NCI-H2107 treated with DMSO at 0.1 percent for 48 hours (cell line): ENCODE data around the gene IGF1.
"Not testable (repeated sequence)": the region's sequence is repeated elsewhere in the genome, so short reads cannot be mapped to it uniquely, and the experiment has no call there.

Experiments
- DNase-seq: peaks from one replicate; lab custom pipeline; 2025; ENCODE audit not compliant: unreplicated experiment; lab: John Stamatoyannopoulos, UW

The IGF1 gene

DNA sequence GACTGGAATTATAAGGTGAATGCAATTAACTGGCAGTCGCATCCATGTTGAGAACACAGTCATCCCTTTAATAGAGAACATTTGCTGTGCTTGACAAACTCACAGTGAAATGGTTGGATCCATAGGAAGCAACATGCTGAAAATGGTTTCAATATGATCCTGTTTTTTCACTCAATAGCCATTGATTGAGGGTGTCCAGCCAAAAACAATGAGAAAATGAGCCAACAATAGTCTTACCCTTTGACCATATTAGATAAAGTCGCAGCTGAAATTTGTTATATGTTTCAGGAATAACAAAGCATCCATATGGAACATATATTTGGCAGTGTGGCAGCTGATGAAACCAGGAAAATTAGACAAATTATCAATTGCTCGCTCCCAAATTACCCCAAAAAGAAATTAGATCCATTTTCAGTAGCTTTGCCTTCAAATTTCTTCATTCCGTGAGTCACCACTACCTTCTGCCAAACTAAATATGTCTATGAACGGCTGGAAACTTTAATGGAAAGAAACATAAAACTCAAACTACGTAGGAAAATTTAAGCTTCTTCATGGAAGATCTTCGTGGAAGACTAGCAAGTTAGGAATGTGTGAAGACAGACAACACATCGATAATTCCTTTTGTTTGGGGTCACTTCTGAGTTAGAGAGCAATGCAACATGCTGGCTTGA, 17.4 kb downstream of the IGF1 start:
- no peak for DNase-seq

DNA sequence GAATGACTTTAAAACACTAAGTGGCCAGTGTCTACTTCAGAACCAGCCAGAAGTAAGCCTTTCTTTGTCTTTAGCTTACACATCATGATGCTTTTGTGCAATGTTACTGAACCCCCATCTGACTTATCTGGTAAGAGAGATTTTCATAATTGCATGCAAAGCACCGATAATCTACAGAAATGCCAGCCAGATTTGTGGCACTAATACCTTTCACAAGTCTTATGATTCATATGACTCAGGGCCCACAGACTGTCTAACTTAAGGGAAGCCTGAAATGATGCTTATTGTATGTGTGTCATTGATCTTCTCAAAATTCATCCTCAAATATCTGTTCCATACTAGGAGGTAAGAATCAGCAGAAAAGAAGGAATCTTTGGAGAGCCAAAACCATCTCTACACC, 18.0 kb downstream of the IGF1 start:
- no peak for DNase-seq

DNA sequence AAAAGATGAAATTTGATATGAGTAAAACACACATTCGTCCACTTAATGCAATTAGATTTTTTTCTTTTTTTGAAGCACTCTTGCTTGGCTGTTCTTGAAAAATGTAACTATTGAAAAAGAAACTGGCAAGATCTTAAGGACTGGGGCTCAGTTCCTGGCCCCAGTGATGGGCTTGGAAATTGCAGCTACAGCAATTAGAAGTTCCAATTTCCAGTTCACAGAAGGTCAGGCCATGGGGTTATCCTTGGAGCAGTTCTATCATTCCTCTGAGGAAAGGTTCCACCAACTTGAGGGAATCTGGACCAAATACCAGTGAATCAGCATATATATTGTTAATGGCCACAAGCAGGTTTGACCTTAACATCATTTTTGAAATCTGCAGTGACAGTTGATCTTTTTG, 18.9 kb downstream of the IGF1 start:
- no peak for DNase-seq

DNA sequence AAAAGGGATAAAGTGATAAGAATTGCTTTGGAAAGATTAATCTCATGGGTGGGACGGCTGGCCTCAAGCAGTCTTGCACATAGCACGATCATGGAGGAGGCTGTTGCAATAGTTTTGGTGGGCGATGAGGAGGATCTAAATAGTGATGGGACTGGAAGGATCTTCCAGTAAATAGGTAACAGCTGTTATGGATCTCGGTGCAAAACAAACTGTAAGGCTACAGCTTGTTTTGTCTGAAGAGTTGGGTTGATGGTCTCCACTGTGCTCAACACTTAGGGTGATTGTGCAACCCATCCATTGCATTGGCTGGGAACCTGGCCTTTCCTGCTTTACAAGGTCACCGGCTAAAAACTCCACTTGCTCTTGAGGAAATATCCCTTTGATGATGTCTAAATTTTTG, 21.0 kb downstream of the IGF1 start:
- no peak for DNase-seq

DNA sequence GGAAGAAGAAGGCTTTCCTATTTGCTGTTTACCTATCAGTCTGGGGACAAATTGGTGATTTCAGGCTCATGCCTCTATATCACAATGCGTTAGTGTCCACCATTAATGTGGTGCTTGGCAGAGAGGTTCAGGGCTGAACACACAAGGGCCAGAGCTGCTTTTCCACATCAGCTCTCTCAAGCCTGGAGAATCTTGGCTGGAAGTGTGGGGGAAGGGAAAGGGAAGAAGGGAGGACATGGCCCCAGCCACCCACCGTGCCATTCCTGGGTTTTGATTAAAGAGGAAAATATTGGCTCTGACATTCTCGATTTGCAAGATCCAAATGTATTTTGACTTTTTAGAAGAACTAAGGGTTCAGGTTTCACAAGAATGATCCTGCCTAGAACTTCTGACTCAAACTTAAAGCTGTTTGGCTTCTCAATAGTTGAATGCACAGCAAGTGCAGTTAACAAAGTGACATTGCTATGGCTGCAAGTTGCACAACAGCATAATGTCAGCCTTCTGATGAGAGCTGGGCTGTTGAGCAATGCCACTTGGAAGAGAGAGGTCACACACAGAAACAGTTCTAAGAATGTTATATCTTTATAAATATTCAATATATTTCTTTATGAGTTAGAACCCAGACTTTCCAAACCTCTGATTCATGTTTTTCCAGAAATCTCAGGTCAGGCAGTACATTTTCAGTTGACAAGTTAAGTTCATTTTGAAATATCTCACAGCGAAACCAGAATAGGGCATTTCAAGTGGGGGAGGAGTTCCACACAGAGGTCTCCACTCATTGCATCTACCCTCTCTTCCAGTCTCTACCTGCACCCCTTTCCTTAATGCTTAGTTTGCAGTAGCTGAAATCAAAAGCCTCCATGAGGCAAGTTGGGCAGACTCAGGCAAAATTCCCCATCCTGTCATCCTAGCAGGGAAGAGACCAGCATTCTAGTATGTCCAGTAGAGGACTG, 25.3 kb downstream of the IGF1 start:
- DNase-seq: no peak

DNA sequence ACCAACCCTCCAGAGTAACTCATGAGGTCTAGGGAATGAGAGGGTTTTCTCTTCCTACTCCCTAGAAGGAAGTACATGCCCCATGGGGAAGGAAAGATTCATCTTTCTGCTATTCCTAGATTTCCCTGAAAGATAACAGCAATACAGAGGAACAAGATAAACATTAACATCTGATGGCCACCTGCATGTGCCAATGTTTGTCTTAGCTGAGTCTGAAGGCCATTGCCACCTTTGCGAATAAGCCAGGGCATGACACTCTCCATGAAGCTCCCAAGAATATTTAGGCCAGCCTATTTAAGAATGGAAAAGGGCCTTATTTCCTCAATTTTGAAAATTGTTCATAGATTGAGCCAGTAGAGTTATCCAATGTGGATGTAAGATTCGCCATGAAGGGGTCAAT, 26.0 kb downstream of the IGF1 start:
- no peak for DNase-seq

DNA sequence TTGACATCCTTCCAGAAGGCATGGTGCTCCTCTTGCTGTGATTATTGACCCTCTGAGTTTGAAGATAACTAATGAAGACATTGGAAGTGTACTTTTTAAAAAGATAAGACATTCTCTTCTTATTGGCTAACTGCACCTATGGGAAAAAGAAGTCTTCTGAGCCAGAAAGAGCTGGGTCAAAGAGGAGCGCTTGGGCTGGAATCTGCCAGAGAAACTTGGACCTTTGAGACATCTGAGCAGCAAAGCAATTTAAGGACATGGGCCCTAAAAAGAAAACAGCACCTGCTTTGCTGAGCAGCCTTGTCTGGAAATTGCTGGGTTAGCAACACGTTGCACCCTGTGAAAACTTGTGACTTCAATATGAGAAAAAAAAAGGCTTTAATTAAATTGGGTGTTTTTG, 27.8 kb downstream of the IGF1 start:
- DNase-seq: no peak

DNA sequence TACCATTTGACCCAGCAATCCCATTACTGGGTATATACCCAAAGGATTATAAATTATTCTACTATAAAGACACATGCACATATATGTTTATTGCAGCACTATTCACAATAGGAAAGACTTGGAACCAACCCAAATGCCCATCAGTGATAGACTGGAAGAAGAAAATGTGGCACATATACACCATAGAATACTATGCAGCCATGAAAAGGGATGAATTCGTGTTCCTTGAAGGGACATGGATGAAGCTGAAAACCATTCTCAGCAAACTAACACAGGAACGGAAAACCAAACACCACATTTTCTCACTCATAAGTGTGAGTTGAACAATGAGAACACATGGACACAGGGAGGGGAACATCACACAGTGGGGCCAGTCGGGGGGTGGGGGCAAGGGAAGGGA, 31.3 kb downstream of the IGF1 start:
- DNase-seq: not testable (repeated sequence)

DNA sequence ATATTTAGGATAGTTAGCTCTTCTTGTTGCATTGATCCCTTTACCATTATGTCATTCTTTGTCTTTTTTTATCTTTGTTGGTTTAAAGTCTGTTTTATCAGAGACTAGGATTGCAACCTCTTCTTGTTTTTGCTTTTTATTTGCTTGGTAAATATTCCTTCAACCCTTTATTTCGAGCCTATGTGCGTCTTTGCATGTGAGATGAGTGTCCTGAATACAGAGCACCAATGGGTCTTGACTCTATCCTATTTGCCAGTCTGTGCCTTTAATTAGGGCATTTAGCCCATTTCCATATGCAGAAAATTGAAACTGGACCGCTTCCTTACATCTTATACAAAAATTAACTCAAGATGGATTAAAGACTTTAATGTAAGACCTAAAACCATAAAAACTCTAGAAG, 32.9 kb downstream of the IGF1 start:
- not testable (repeated sequence) for DNase-seq

DNA sequence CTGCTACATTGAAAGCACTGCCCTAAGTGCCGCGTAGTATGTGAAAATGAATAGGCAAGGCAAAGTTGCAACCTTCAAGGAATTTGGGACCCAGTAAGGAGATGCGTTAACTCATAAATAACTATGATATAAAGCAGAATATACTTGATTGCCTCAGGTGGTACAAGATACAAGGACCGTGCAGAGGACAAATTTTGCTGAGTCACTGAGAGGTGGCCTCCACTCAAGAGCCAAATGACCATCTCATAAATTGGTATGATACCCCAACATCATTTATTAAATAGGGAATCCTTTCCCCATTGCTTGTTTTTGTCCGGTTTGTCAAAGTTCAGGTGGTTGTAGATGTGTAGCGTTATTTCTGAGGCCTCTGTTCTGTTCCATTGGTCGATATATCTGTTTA, 35.7 kb downstream of the IGF1 start:
- no peak for DNase-seq

DNA sequence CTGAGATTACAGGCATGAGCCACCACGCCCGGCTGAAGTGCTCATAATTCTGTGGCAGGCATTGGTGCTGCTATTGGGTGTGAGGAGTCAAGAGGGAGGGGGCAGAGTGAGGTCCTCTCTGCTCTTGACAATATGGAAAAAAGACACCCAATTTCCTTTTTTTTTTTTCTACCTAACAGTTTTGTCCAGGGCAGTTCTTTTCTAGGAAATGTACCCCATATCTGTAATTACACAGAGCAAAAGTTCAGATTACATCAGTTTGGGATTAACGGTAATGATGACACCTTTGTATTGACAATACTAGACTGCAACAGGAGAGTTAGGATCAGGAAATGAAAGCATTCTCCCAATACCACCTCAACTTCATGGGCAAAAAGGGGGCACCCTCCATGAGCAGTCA, 36.3 kb downstream of the IGF1 start:
- DNase-seq: no peak

DNA sequence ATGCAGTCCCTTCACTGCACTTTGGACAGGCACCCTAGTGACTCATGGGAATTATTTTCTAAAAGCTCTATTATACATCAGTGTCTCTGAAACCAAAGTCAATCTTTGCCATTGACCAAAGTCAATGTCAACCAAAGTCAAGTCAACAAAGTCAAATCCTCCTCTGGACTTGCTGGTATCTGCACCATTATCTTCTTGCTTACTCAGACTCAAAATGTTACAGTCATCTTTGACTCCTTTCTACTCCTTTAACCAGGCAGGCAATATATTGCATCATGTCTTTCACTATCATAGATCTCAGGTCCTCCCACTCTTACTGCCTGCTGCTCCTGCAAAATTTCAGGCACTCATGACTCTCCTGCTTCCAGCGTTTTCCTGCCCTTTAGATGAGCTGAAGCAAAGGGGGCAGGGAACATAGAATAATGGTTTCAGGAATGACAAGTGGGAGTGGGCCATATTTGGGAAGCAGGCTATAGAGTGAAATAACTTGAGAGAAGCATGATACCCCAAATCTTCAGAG, 39.2 kb downstream of the IGF1 start:
- DNase-seq: no peak

DNA sequence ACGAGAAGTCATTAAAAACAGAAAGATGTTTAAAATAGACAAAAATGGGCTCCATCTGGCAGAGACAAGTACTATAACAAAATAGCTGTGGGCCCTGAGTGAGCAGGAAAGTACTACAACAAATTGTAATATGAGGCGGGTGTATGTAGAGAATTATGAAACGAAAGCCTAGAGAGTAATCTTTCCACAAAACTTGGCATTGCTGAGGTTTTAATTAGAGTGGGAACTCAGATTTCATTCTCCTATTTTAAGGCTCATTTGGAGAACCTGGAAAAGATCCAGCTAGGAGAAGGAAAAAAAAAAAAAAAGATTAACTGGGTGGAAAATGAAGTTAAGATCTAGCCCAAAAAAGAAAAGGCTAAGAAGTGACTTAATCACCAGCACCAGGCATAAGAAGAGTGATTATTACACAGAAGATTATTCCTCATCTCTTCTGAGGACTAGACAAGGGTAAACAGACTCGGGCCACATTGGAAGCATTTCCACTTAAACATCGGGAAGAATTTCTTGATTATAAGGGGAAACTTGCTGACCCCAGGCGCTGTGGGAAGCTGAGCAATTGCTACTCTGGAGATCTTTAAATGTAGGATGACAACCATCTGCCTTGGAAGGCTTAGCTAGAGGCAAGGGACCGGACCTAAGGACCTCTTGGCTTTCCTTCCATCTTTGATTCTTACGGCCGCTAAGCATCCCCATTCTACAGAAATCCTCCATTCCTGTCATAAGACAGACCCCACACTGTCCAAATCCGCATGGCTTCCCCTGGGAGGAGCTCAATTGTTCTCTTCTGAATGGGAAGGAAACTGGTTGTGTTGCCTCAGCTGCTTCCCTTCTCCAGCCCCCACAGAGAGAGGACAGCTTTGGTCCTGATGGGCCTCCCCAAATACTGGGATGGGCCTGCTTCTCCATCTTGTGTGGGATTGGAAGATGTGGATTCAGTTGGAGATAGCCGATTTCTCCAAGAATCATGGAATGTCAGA, 40.6 kb downstream of the IGF1 start:
- no peak for DNase-seq

DNA sequence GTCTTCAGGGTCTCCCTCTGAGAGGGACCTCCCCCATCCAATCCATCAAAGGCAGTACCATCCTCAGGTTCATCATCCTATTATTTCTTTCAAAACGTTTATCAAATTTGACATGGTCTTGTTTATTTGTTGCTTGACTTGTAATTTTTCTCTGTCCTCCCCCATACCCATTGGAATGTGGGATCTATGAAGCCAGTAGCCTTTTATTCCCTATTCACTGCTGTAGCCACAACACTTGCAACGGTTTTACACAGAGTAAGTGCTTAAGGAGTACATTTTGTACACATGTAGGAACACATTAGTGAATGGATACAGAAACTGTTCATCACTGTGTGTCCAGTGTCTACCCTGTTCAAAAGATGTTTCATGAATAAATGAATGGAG, 41.5 kb downstream of the IGF1 start:
- no peak for DNase-seq

DNA sequence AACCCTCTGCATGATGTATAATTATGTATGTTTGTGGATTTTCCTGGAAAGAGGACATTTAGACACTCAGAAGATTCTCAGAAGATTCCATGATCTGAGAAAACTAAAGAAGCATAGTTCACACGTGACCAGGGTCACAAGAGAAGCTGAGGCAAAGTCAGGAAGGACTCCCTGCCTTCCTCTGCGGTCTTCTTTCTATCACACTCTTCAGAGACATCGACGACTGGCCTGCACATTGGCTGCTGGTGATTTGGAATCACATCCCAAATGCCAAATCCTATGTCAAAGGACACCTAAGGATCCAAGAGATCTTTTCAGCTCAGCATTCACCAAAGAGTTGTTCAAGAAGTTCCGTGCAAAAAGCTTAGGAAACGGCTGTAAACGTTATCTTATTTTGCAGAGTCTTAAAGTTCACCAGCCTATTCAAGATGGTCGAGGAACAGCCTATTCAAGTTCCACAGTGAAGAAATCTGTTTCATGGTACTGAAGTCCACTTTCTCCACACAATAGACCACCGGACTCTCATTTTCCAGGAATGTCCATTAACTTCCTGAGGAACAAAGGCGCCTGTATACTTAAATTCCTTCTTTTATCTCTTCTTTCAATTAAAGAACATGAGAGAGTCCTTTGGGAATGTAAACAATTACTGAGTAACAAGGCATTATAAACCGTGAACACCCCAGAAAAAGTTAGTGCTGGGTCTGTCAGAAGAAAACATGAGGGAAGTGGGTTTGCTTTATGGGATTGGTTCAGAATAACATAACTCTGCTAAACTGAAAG, 42.1 kb downstream of the IGF1 start:
- DNase-seq: no peak

DNA sequence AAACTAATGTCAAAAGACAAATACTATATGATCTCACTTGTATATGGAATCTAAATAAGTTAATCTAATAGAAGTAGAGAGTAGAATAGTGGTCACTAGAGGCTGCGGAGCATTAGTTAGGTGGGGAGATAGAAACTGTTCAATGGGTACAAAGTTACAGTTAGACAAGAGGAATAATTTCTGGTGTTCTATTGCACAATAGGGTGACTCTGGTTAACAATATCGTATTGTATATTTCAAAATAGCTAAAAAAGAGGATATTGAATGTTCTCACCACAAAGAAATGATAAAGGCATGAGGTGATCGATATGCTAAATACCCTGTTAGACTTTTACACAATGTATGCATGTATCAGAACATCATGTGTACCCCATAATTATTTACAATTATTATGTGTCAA, 42.9 kb downstream of the IGF1 start:
- DNase-seq: no peak

DNA sequence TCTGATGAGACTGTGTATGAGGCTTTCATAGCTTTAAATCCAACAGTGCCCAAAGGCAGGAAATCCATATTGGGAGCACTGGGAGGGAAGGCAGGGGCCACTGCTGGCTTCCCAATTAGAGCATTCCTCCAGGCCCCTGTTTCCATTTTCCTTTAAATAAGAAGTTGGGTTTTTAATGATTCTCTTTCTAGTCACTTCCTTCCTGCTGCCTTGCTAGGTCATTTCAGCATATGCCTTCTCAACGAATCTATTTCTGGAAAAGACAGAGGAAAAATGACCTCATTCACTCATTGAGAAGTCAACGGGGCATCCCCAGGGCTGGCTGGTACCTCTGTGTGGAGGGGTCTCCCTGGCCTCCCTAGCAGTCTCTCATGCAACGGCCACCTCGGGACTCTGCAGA, 43.5 kb downstream of the IGF1 start:
- DNase-seq: no peak

DNA sequence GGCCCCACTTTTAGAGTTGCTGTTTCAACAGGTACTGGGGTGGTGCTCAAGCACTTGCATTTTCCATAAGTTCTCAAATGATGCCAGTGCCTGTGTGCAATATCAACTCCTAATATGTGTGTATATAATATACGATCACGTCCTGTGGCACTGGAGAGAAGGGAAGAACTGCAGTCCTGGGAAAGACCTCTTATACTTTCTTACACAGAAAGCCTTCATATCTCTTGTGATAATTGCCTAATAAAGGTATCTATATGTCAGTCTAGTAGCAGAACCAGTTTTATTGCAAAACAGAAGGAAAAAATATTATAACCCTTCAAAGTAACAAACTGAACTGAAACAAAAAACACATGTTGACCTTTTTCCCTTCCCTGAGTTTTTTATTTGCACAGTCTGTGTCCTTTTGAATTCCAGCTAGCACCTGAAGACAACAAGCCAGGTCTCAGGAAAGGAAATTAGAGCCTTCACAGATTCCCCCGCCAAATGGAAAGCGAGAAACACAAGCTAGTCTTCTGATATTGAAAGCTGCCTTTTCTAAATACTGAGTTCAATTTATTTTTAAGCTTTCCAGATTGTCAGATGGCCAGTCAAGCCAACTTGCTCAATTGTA, 44.4 kb downstream of the IGF1 start:
- DNase-seq: no peak

DNA sequence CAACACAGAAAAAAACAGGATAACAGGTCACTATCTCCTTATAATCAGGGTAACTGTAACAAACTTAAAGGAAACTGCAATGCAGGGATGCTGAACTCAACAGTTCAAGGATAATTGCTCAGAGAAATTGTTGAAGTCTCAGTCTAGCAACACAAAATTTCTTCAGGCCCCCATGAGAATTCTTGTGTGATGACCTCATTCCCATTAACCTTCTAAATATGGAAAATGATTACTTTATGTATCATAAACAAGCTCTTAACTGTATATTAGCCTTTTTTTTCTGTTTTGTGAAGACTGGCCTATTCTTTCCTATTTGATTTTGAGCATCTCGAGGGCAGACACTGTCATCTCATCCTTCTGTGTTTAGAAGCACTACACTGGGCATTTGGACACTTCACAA, 47.1 kb downstream of the IGF1 start:
- DNase-seq: no peak

DNA sequence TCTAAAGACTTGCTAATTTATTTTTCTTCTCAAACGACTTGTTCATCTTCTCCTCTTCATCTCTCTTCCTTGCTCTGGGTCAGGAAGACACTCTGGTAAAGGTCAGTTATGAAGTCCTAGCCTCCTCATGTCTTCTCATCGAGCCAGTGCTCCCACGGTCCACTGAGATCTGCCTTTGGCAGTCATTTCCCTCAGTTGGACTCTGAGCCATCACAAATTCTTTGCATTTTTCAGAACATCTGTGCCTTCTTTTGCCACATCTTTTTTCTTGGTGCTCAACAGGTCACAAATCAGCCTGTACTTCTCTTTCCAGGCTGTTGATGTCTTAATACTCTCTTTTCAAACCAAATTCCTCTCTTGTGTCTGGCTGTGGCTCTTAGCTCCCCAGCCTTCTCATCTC, 49.7 kb downstream of the IGF1 start:
- no peak for DNase-seq
